AG09319 (cell line): ENCODE results near the gene SDC3.

Experiments used
- DNase-seq: peaks from one replicate; pipeline ENCODE4 v3.0.0-alpha.2; 2010; ENCODE audit warnings: low read depth; ENCODE audit errors: extremely low read depth
- CTCF ChIP-seq: IDR thresholded peaks from 2 replicates; pipeline ENCODE4 v1.5.1; 2011; ENCODE audit warnings: low read depth, mild to moderate bottlenecking, inconsistent platforms, low read length, moderate library complexity

SDC3 gene

GRCh38 chr1:30907481-30908315 lies 860 bp downstream of the SDC3 start:
- TF ChIP-seq CTCF = no peak
- no peak for DNase-seq

DNA sequence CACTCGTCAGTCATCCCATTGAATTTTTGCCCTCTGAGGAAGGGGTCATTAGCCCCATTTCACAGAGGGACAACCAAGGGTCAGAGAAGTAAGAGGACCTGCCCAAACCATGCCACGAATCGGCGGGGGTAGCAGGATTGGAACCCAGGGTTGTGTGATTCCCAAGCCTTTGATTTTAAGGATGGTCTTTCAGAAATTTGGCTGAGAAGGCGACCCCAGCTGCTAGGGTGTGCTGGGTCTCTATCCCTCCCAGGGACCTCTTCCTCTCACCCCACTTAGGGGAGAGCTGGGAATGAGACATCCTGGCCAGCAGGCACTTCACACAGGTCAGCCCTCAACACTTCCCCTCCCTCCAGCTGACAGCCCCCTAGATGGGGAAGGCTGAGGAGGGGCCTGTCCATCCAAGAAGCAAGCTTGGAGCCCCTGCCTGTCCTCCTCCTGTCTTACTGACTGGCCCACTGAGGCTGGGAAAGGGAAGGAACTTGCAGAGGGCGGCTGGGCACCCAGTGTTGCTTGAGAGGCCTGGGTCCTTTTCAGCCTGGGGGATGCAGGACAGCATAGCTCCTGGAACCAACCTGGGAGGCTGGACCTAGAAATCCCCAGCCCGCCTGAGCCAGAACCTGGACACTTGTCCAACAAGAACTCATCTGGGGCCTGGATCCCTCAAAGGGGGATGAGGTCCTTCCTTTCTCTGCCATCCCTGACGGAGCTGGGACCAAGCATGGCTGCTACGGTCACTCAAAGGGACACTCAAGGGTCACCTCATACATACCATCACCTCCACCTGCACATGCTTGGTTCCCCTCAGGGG lies 1.7 kb downstream of the SDC3 start:
- no peak for TF ChIP-seq CTCF
- no peak for DNase-seq

DNA sequence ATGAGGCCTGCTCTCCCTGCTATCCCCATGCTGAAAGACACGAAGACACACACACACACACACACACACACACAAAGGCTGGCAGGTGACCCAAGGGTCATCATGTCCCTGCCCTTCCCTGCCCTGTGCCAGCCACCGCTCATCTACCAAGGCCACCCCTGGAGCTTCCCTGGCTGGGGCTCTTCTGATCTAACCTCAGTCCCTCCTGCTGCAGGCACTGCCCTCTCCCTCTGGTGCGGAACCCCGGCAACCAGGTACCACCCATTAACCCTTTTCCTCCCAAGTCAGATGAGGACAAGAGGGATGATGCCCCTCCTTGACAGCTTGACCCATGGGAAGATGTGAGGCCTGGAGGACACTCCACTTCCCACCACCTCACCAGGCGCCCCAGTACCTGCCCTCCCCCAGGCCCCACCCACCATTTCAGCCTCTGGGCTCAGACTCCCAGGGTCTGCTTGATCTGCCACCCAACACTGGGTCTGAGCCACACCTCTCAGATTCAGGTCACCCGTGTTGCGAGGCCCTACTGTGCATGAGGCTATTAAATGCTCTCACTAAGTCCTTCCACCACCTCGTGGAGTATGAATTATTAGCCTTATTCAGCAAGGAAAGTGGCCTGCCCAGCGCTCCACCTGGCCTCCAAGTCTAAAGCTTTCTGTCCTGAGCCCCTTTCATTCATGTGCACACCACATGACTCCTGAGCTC lies 2.5 kb downstream of the SDC3 start:
- no peak for TF ChIP-seq CTCF
- no peak for DNase-seq

GRCh38 chr1:30905403-30905802 lies 3.2 kb downstream of the SDC3 start:
- no peak for TF ChIP-seq CTCF
- no peak for DNase-seq

DNA sequence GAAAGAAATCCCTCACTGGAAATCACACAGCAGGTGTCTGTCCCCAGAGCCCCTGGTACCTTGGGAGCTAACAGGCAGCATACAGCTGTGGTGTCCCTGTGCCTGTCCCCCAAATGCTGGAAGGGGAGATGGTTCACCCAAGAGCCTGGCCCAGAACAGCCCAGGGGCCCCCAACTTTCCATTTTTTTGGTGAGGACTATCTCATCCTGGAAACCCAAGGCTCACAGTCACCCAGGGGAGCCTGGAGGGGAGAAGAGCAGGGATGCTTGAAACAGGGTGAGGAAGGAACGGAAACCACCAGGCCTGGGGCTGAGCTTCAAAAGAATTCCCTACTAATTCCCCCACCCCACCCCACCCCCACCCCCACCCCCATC lies 3.6 kb downstream of the SDC3 start:
- TF ChIP-seq CTCF = no peak
- DNase-seq = no peak

DNA sequence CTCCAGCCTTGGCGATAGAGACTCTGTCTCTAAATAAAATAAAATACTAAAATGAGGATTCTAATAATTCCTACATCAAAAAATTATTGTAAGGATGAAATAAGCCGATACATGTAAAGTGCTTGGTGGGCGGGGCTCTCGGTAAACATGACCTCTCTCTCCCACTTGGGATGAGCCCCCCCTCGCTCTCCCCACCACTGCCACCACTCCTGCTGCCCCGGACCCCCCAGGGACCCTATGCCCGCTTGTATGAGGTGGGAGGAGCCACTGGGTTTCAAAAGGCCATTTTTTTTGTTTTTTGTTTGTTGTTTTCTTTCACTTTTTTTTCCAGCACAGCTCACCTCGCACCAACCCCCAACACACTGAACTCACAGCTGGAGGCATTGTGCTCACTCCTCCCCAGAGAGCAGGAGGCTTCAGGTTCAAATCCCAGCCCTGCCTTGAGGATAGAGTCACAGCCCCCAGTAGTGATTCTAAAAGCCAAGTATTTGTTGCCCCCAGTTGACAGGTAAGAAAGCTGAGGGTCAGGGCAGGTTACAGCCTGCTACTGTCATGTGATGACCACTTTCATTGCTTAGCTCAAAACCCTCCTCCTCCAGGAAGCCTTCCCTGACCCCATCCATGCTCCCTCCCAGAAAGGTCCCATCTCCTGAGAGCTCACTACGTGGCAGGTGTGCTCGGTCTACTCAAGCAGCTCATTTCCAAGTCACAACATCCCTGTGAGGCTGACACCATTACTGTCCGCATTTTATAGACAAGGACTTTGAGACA lies 4.2 kb downstream of the SDC3 start:
- no peak for TF ChIP-seq CTCF
- DNase-seq = no peak
